ENCODE data around the gene KTN1.

DNA sequence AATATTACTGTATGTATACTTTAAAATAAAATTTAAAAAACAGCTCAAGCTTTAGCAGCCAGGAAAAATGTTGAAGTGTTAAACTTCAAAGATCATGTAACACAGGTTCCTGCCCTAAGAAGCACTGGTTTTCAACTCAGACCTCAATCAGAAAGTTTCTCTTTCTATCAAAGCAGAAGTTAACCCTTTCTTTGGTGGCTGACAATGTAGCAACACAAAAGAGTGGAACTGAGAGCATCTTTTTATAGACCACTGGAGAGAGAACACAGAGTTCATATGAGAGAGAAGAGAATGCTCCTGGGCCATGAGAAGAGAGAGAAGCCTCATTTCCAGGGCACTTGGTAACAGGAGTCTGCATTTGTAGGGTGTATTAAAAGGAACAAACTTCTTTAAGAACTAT lies 42.2 kb upstream of the KTN1 start:
- TF ChIP-seq EZH2 (IDR thresholded peaks at IDR 0.05; ENCODE audit: insufficient read depth, low read length): no peak
- TF ChIP-seq, protein P1, sequence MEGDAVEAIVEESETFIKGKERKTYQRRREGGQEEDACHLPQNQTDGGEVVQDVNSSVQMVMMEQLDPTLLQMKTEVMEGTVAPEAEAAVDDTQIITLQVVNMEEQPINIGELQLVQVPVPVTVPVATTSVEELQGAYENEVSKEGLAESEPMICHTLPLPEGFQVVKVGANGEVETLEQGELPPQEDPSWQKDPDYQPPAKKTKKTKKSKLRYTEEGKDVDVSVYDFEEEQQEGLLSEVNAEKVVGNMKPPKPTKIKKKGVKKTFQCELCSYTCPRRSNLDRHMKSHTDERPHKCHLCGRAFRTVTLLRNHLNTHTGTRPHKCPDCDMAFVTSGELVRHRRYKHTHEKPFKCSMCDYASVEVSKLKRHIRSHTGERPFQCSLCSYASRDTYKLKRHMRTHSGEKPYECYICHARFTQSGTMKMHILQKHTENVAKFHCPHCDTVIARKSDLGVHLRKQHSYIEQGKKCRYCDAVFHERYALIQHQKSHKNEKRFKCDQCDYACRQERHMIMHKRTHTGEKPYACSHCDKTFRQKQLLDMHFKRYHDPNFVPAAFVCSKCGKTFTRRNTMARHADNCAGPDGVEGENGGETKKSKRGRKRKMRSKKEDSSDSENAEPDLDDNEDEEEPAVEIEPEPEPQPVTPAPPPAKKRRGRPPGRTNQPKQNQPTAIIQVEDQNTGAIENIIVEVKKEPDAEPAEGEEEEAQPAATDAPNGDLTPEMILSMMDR (IDR thresholded peaks at IDR 0.05; ENCODE audit: insufficient read depth, low read depth, low read length): no peak
